Karpas-422 (cell line): ENCODE results near the gene C1RL. TPM values are rescaled to one million over a fixed set of nuclear protein-coding genes. Genes with fewer than 3 reads are reported as not detected.

ENCODE experiments used
- DNase-seq: peaks from one replicate; pipeline ENCODE4 v3.0.0-alpha.2; 2015
- H2AFZ ChIP-seq: fragments of 200-600 bp; sonication (generic); 2 replicates; pipeline ENCODE4 v1.6.1; 2014; ENCODE audit warnings: antibody characterized with exemption, low read length, mixed read lengths
- H3K27ac ChIP-seq: fragments of 200-600 bp; sonication (generic); 2 replicates; pipeline ENCODE4 v1.5.1; 2014; ENCODE audit warnings: mild to moderate bottlenecking, low read length, moderate library complexity
- H3K27me3 ChIP-seq: fragments of 200-600 bp; sonication (generic); 2 replicates; pipeline ENCODE4 v1.6.1; 2014; ENCODE audit warnings: low read length, mixed read lengths
- H3K36me3 ChIP-seq: fragments of 200-600 bp; sonication (generic); 2 replicates; pipeline ENCODE4 v1.6.1; 2014; ENCODE audit warnings: low read length, mixed read lengths; ENCODE audit not compliant: insufficient read depth
- H3K4me1 ChIP-seq: fragments of 200-600 bp; sonication (generic); 2 replicates; pipeline ENCODE4 v1.6.1; 2014; ENCODE audit warnings: mild to moderate bottlenecking, low read length, mixed read lengths
- H3K4me2 ChIP-seq: fragments of 200-600 bp; sonication (generic); 2 replicates; pipeline ENCODE4 v1.6.1; 2014; ENCODE audit warnings: low read length, low read depth, mild to moderate bottlenecking; ENCODE audit not compliant: poor library complexity, severe bottlenecking
- H3K4me3 ChIP-seq: fragments of 200-600 bp; sonication (generic); 2 replicates; pipeline ENCODE4 v1.5.1; 2014; ENCODE audit warnings: mild to moderate bottlenecking, antibody characterized with exemption, low read length, mixed read lengths
- H3K79me2 ChIP-seq: fragments of 200-600 bp; sonication (generic); 2 replicates; pipeline ENCODE4 v1.6.1; 2014; ENCODE audit warnings: mild to moderate bottlenecking, low read length, mixed read lengths
- H3K9ac ChIP-seq: fragments of 200-600 bp; sonication (generic); 2 replicates; pipeline ENCODE4 v1.6.0; 2014; ENCODE audit warnings: low read length
- H3K9me2 ChIP-seq: fragments of 200-600 bp; sonication (generic), shearing (Covaris generic); replicated peaks from 2 replicates; pipeline ENCODE4 v1.6.0; 2014; ENCODE audit warnings: mild to moderate bottlenecking, low read length, moderate library complexity; ENCODE audit not compliant: insufficient read depth
- H3K9me3 ChIP-seq: fragments of 300-700, 200-600 bp; sonication (generic); 2 replicates; pipeline ENCODE4 v1.6.1; 2014; ENCODE audit warnings: low read length, mixed read lengths
- H4K20me1 ChIP-seq: fragments of 200-600 bp; sonication (generic); 2 replicates; pipeline ENCODE4 v1.6.1; 2014; ENCODE audit warnings: mild to moderate bottlenecking, antibody characterized with exemption, low read length, low read depth; ENCODE audit not compliant: insufficient read depth
- total RNA-seq: library from RNA; depleted of rRNA; stranded (reverse); fragments of >200 nt; shearing (Covaris generic); gene quantifications from 2 replicates; pipeline ENCODE4 v1.2.3, GENCODE V29; 2014; ENCODE audit warnings: low replicate concordance

Gene C1RL
- total RNA-seq, 1 experiment from 2014 or later: 81.5 TPM

- Histone ChIP-seq H3K9me3 (no peaks in the 10 kb centered on the region), H3K4me3 (peak overlapping the region; percentile 49), H2AFZ (no peak overlapping the region), H3K9me2 (no peaks in the 10 kb centered on the region), H3K9ac (peak overlapping the region; percentile 65), H3K27ac (peak overlapping the region; percentile 95), H4K20me1 (no peaks in the 10 kb centered on the region), H3K4me1 (peaks cover 88% of the 10 kb centered on the region), H3K36me3 (peaks cover 9% of the 10 kb centered on the region), H3K27me3 (no peaks in the 10 kb centered on the region), H3K4me2 (peak overlapping the region; percentile 69), H3K79me2 (peaks cover 6% of the 10 kb centered on the region; the same call in 1 of the 2 replicates)
- no peak for DNase-seq
These were observed 9.6 kb downstream of the C1RL start for GRCh38 chr12:7099290-7099996.

- Histone ChIP-seq H3K27ac (no peak overlapping the region), H3K4me2 (no peak overlapping the region), H3K36me3 (peaks cover 9% of the 10 kb centered on the region), H3K9me2 (no peaks in the 10 kb centered on the region), H3K4me1 (peaks cover 70% of the 10 kb centered on the region), H3K4me3 (no peak overlapping the region), H4K20me1 (no peaks in the 10 kb centered on the region), H3K27me3 (no peaks in the 10 kb centered on the region), H3K79me2 (no peaks in the 10 kb centered on the region), H3K9ac (no peak overlapping the region), H3K9me3 (no peaks in the 10 kb centered on the region), H2AFZ (no peak overlapping the region)
- no peak for DNase-seq
These were observed 12.0 kb downstream of the C1RL start for GRCh38 chr12:7096979-7097378.

GRCh38 chr12:7096006-7096932, 12.7 kb downstream of the C1RL start:
- peaks cover 9% of the 10 kb centered on the region for H3K36me3 ChIP-seq
- H3K4me2 ChIP-seq: no peak overlapping the region
- H4K20me1 ChIP-seq: no peaks in the 10 kb centered on the region
- H3K27ac ChIP-seq: no peak overlapping the region
- H3K4me3 ChIP-seq: no peak overlapping the region
- H3K4me1 ChIP-seq: peaks cover 63% of the 10 kb centered on the region
- H3K9ac ChIP-seq: no peak overlapping the region
- no peaks in the 10 kb centered on the region for H3K9me2 ChIP-seq
- no peak overlapping the region for H2AFZ ChIP-seq
- H3K27me3 ChIP-seq: no peaks in the 10 kb centered on the region
- H3K79me2 ChIP-seq: no peaks in the 10 kb centered on the region
- DNase-seq: no peak
- H3K9me3 ChIP-seq: no peaks in the 10 kb centered on the region

DNA sequence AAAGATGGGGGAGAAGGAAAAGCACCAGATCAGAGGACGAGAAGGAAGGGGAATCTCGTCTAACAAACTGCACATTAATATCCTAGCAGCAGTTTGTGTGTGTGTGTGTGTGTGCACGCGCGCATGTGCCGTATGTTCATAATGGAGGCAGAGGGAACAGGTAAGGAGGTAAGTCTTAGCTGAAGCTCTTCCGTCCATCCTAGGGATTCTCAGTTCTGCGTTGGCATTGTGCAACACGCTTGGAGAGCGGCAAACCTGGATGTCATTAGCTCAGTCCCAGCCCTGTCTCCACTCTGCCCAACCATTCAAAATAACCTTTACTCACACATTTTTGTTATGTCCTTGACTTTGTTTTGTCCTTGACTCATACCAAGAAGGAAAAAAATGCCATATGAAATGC, 15.1 kb downstream of the C1RL start:
- H3K4me1 ChIP-seq: peaks cover 40% of the 10 kb centered on the region
- H3K36me3 ChIP-seq: peaks cover 7% of the 10 kb centered on the region
- no peak overlapping the region for H3K4me2 ChIP-seq

GRCh38 chr12:7093486-7093885, 15.5 kb downstream of the C1RL start:
- H3K36me3 ChIP-seq: peaks cover 4% of the 10 kb centered on the region

More for the DNA sequence above, 15.1 kb downstream of the C1RL start:
- no peak overlapping the region for H2AFZ ChIP-seq
- no peaks in the 10 kb centered on the region for H3K9me2 ChIP-seq
- no peaks in the 10 kb centered on the region for H3K79me2 ChIP-seq
- no peaks in the 10 kb centered on the region for H3K9me3 ChIP-seq
- no peak overlapping the region for H3K27ac ChIP-seq
- DNase-seq: no peak
- no peak overlapping the region for H3K9ac ChIP-seq
- no peaks in the 10 kb centered on the region for H3K27me3 ChIP-seq
- H4K20me1 ChIP-seq: no peaks in the 10 kb centered on the region
- H3K4me3 ChIP-seq: no peak overlapping the region

GRCh38 chr12:7092986-7093460, 16.0 kb downstream of the C1RL start:
- DNase-seq: no peak
- no peak overlapping the region for H3K9ac ChIP-seq
- no peaks in the 10 kb centered on the region for H3K36me3 ChIP-seq
- H3K9me3 ChIP-seq: no peaks in the 10 kb centered on the region
- H3K4me2 ChIP-seq: no peak overlapping the region
- no peaks in the 10 kb centered on the region for H3K79me2 ChIP-seq
- no peaks in the 10 kb centered on the region for H3K27me3 ChIP-seq
- no peaks in the 10 kb centered on the region for H4K20me1 ChIP-seq
- H3K4me3 ChIP-seq: no peak overlapping the region
- H3K27ac ChIP-seq: no peak overlapping the region
- peaks cover 33% of the 10 kb centered on the region for H3K4me1 ChIP-seq
- no peak overlapping the region for H2AFZ ChIP-seq
- H3K9me2 ChIP-seq: no peaks in the 10 kb centered on the region

More at GRCh38 chr12:7093486-7093885, 15.5 kb downstream of the C1RL start:
- no peak overlapping the region for H2AFZ ChIP-seq
- H3K4me3 ChIP-seq: no peak overlapping the region
- DNase-seq: no peak
- no peaks in the 10 kb centered on the region for H3K9me2 ChIP-seq
- no peaks in the 10 kb centered on the region for H4K20me1 ChIP-seq
- H3K4me1 ChIP-seq: peaks cover 38% of the 10 kb centered on the region
- no peaks in the 10 kb centered on the region for H3K9me3 ChIP-seq
- H3K27ac ChIP-seq: no peak overlapping the region
- no peaks in the 10 kb centered on the region for H3K27me3 ChIP-seq
- H3K79me2 ChIP-seq: no peaks in the 10 kb centered on the region
- no peak overlapping the region for H3K9ac ChIP-seq
- no peak overlapping the region for H3K4me2 ChIP-seq

DNA sequence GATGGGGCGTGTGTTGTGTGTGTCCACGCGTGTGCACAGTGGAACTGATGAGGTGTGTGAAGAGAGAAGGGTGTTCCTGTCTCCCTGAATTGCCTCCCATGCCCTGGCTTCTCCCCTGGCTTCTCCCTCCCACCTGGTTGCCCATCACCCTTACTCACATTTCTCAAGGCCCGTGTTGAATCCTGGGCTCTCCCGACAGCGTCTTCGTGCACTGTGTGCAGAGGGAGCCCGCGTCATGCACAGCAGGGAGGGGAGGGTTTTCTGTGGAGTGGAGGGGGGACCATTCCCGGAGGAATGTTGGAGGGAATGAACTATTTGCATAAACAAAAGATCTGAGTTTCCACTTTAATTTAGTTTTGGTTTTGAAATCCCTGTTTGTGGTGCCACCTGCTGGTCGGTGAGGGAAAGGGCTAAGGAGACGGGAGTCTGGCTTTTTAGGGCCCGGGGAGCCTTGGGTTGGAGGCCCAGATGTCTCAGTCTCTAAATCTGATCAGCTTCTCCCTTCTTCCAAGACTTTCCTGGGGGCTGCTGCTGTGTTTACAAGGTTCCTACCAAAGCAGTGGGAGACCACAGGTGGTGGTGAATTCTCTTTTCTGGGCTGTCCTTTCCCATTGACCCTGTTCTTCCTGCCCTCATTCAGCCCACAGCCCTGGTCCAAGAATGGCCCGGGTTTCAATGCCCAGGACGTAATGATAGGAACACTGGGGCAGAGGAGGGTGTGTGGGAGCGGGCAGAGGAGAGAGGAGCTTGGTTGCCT, 16.6 kb downstream of the C1RL start, which contains the start of gene C1R:
Gene C1R, minus strand, starts transcription at position 217 of the 757 bp plus-strand sequence. Its CDS starts 57 bp downstream, at position 160.
- H3K9ac ChIP-seq: peak within 1 kb of the TSS; percentile 24; the same call in 1 of the 2 replicates
- H3K4me1 ChIP-seq: peaks cover 29% of the 10 kb centered on the region
- no peak within 1 kb of the TSS for H3K4me3 ChIP-seq
- no peak within 1 kb of the TSS for H3K27ac ChIP-seq
- no peak within 1 kb of the TSS for H2AFZ ChIP-seq
- no peaks in the 10 kb centered on the region for H3K9me3 ChIP-seq
- no peaks in the 10 kb centered on the region for H4K20me1 ChIP-seq
- no peaks in the 10 kb centered on the region for H3K9me2 ChIP-seq
- H3K4me2 ChIP-seq: peak within 1 kb of the TSS; percentile 38
- DNase-seq: peak; percentile 86
- H3K36me3 ChIP-seq: no peaks in the 10 kb centered on the region
- no peaks in the 10 kb centered on the region for H3K79me2 ChIP-seq
- H3K27me3 ChIP-seq: no peaks in the 10 kb centered on the region
